PC-3 (cell line): ENCODE data around the gene CIBAR2. TPM values are rescaled to one million over a fixed set of nuclear protein-coding genes. Genes with fewer than 3 reads are reported as not detected.

Source experiments
- ATAC-seq: fragments of 200-7000 bp; cut with Tn5 transposase; 2 replicates; pipeline ENCODE4 v1.9.1; 2020; ENCODE audit warnings: mild to moderate bottlenecking, moderate library complexity
- BruUV-seq: library from RNA; stranded (reverse); fragments of 400-500 nt; replicated peaks from 2 replicates; lab custom pipeline; 2021; lab: Mats Ljungman, UMichigan
- CTCF ChIA-PET: fragments of 300-600 bp; sonication (Branson Sonifier 250); formaldehyde crosslinking; loops from one replicate; lab custom pipeline; 2022; ENCODE audit warnings: antibody characterized with exemption; lab: Charles Lee
- POLR2A ChIA-PET: fragments of 300-600 bp; sonication (Branson Sonifier 250); formaldehyde crosslinking; loops from one replicate; lab custom pipeline; 2022; ENCODE audit warnings: antibody characterized with exemption; ENCODE audit not compliant: unreplicated experiment; lab: Charles Lee
- DNase-seq: peaks from one replicate; pipeline ENCODE4 v3.0.0-alpha.2; 2015
- H2AFZ ChIP-seq: fragments of 300-600 bp; sonication (generic); 2 replicates; pipeline ENCODE4 v1.6.0; 2016; ENCODE audit warnings: antibody characterized with exemption, low read length
- H3F3A ChIP-seq: fragments of 300-600 bp; sonication (generic); one replicate; pipeline ENCODE4 v1.6.0; 2017; ENCODE audit warnings: antibody characterized with exemption, low read length, control low read depth, mild to moderate bottlenecking; ENCODE audit not compliant: unreplicated experiment
- H3K27ac ChIP-seq: fragments of 300-600 bp; sonication (generic); 2 replicates; pipeline ENCODE4 v1.5.1; 2016; ENCODE audit warnings: mild to moderate bottlenecking, low read length
- H3K27me3 ChIP-seq: fragments of 300-600 bp; sonication (generic); 2 replicates; pipeline ENCODE4 v1.6.1; 2016; ENCODE audit warnings: low read length, mixed read lengths
- H3K36me3 ChIP-seq: fragments of 300-600 bp; sonication (generic); 2 replicates; pipeline ENCODE4 v1.6.1; 2016; ENCODE audit warnings: low read depth, mixed run types, low read length, mixed read lengths
- H3K4me1 ChIP-seq: fragments of 300-600 bp; sonication (generic); 2 replicates; pipeline ENCODE4 v1.5.1; 2016; ENCODE audit warnings: low read length; ENCODE audit not compliant: insufficient read depth
- H3K4me2 ChIP-seq: fragments of 300-600 bp; sonication (generic); 2 replicates; pipeline ENCODE4 v1.6.0; 2016; ENCODE audit warnings: low read length
- H3K4me3 ChIP-seq: fragments of 300-600 bp; sonication (generic); 2 replicates; pipeline ENCODE4 v1.5.1; 2016; ENCODE audit warnings: mild to moderate bottlenecking, low read length, mixed read lengths
- H3K79me2 ChIP-seq: fragments of 300-600 bp; sonication (generic); 2 replicates; pipeline ENCODE4 v1.6.1; 2017; ENCODE audit warnings: low read length, mixed read lengths
- H3K9ac ChIP-seq: fragments of 300-600 bp; sonication (generic); 2 replicates; pipeline ENCODE4 v1.6.0; 2016; ENCODE audit warnings: mild to moderate bottlenecking, low read length
- H3K9me2 ChIP-seq: fragments of 300-600 bp; sonication (generic); replicated peaks from 2 replicates; pipeline ENCODE4 v1.6.1; 2016; ENCODE audit warnings: mixed run types, low read length, mixed read lengths
- H3K9me3 ChIP-seq: fragments of 300-600 bp; sonication (generic); 2 replicates; pipeline ENCODE4 v1.6.1; 2016; ENCODE audit warnings: low read length, mixed read lengths
- H4K20me1 ChIP-seq: fragments of 300-600 bp; sonication (generic); 2 replicates; pipeline ENCODE4 v1.6.1; 2016; ENCODE audit warnings: low read length, mixed read lengths
- CTCF ChIP-seq: fragments of 300-600 bp; sonication (generic); conservative IDR thresholded peaks from 2 replicates; pipeline ENCODE4 v1.5.1; 2017; ENCODE audit warnings: antibody characterized with exemption, low read depth, mild to moderate bottlenecking, low read length
- EZH2 ChIP-seq: fragments of 300-600 bp; sonication (generic); IDR thresholded peaks from one replicate; pipeline ENCODE4 v1.6.1; 2017; ENCODE audit warnings: antibody characterized with exemption, mild to moderate bottlenecking, low read length; ENCODE audit not compliant: unreplicated experiment
- EZH2phosphoT487 ChIP-seq: fragments of 300-600 bp; sonication (generic); IDR thresholded peaks from 2 replicates; pipeline ENCODE4 v1.6.1; 2018; ENCODE audit warnings: mild to moderate bottlenecking, antibody characterized with exemption, low read length, borderline replicate concordance
- intact Hi-C: fragments of 100-400 bp; cut with micrococcal nuclease; formaldehyde crosslinking; loops from 2 replicates; pipeline ENCODE4 v1.9.0; 2023
- total RNA-seq: library from RNA; depleted of rRNA; stranded (reverse); fragments of >200 nt; gene quantifications from 2 replicates; pipeline ENCODE4 v1.2.3, GENCODE V29; 2014

The CIBAR2 gene
- total RNA-seq, 1 experiment from 2014 or later = not detected

GRCh38 chr16:85077576-85078125, 34.6 kb downstream of the CIBAR2 start:
- H3K27me3 ChIP-seq = no peaks in the 10 kb centered on the region

GRCh38 chr16:85077039-85077438, 35.2 kb downstream of the CIBAR2 start:
- no peak overlapping the region for H3K27ac ChIP-seq
- no peaks in the 10 kb centered on the region for H3K4me1 ChIP-seq
- ChIA-PET POLR2A (no interaction called here), CTCF (no interaction called here)
- no peaks in the 10 kb centered on the region for H3K9me2 ChIP-seq
- H3K27me3 ChIP-seq = no peaks in the 10 kb centered on the region
- H3K9ac ChIP-seq = no peak overlapping the region
- H4K20me1 ChIP-seq = no peaks in the 10 kb centered on the region
- H3K4me2 ChIP-seq = no peak overlapping the region
- no peaks in the 10 kb centered on the region for H3F3A ChIP-seq
- no peaks in the 10 kb centered on the region for H3K79me2 ChIP-seq
- DNase-seq = no peak
- TF ChIP-seq EZH2phosphoT487 (no peak), EZH2 (no peak), CTCF (no peak)
- no peaks in the 10 kb centered on the region for H3K36me3 ChIP-seq
- intact Hi-C loops = no loop called here
- no peaks in the 10 kb centered on the region for H3K9me3 ChIP-seq
- H2AFZ ChIP-seq = no peak overlapping the region
- H3K4me3 ChIP-seq = no peak overlapping the region
- BruUV-seq = no TSS peak
- no peak for ATAC-seq

More at GRCh38 chr16:85077576-85078125, 34.6 kb downstream of the CIBAR2 start:
- Histone ChIP-seq H2AFZ (no peak overlapping the region), H3K9ac (no peak overlapping the region), H3K4me3 (no peak overlapping the region), H3K27ac (no peak overlapping the region), H3K9me3 (no peaks in the 10 kb centered on the region), H3K9me2 (no peaks in the 10 kb centered on the region), H4K20me1 (no peaks in the 10 kb centered on the region), H3K4me2 (no peak overlapping the region), H3F3A (no peaks in the 10 kb centered on the region), H3K79me2 (no peaks in the 10 kb centered on the region), H3K36me3 (no peaks in the 10 kb centered on the region), H3K4me1 (no peaks in the 10 kb centered on the region)
- ChIA-PET CTCF (no interaction called here), POLR2A (no interaction called here)
- intact Hi-C loops = no loop called here
- BruUV-seq = no TSS peak
- no peak for ATAC-seq
- DNase-seq = no peak
- TF ChIP-seq CTCF (no peak), EZH2 (no peak), EZH2phosphoT487 (no peak)

DNA sequence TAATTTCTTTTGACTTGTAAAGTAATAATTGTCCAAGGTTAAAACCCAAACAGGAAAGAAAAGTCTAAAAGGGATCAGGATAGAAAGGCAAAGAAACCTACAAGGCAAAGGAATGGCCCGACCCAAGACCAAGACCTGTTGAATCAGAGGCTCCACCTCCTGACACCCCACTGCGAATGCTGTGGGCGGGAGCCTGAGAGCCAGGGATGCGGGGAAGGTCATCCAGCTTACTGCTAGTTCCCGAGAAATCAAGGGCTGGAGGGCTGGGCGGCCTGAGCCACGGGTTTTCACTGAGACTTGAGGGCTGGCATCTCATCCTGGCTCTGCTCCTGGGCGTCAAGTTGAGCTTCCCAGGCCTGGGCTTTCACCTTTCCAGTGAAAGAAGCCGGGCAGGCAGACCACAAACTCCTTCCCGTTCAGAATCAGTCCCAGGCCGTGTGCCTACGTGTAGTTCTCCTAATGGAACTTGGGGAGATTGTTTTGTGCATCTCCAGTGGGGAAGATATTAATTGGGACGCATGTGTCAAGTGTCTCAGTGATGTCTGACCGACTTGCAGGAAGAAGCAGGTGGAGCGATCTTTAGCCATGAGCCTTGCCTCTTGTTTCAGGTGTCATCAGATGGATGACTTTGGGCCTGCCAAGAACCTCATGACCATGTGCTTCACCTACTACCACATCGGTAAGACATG, 36.9 kb downstream of the CIBAR2 start:
- no peak for TF ChIP-seq EZH2
- TF ChIP-seq EZH2phosphoT487 = no peak
- TF ChIP-seq CTCF = no peak
- no peak overlapping the region for H3K9ac ChIP-seq
- H3K4me3 ChIP-seq = no peak overlapping the region
- no peaks in the 10 kb centered on the region for H3F3A ChIP-seq
- BruUV-seq = no TSS peak
- no peaks in the 10 kb centered on the region for H3K79me2 ChIP-seq
- H3K36me3 ChIP-seq = no peaks in the 10 kb centered on the region
- no peak overlapping the region for H3K27ac ChIP-seq
- ATAC-seq (no peak), DNase-seq (no peak)
- H3K4me1 ChIP-seq = no peaks in the 10 kb centered on the region
- intact Hi-C loops = no loop called here
- ChIA-PET POLR2A (no interaction called here), CTCF (no interaction called here)
- no peaks in the 10 kb centered on the region for H4K20me1 ChIP-seq
- no peaks in the 10 kb centered on the region for H3K9me2 ChIP-seq
- no peaks in the 10 kb centered on the region for H3K27me3 ChIP-seq
- no peak overlapping the region for H2AFZ ChIP-seq
- no peak overlapping the region for H3K4me2 ChIP-seq
- H3K9me3 ChIP-seq = no peaks in the 10 kb centered on the region
